SJCRH30 (cell line): ENCODE measurements around the gene TMEM222. TPM values are rescaled to one million over a fixed set of nuclear protein-coding genes. Genes with fewer than 3 reads are reported as not detected.

Experiments
- DNase-seq, 2 experiments: peaks; one replicate each; pipeline ENCODE4 v3.0.0-alpha.2; 2015 to 2020
- H3K27ac ChIP-seq: fragments of 250-450 bp; sonication (Bioruptor Pico); 2 replicates; pipeline ENCODE4 v1.5.1; 2020; ENCODE audit warnings: mild to moderate bottlenecking, moderate library complexity
- H3K27me3 ChIP-seq: fragments of 250-450 bp; sonication (Bioruptor Pico); 2 replicates; pipeline ENCODE4 v1.5.1; 2020; ENCODE audit warnings: mild to moderate bottlenecking, moderate library complexity
- H3K36me3 ChIP-seq: fragments of 250-450 bp; sonication (Bioruptor Pico); 2 replicates; pipeline ENCODE4 v1.5.1; 2020; ENCODE audit warnings: mild to moderate bottlenecking, moderate library complexity
- H3K4me1 ChIP-seq: fragments of 250-450 bp; sonication (Bioruptor Pico); 2 replicates; pipeline ENCODE4 v1.5.1; 2020; ENCODE audit warnings: mild to moderate bottlenecking, moderate library complexity
- H3K4me3 ChIP-seq: fragments of 250-450 bp; sonication (Bioruptor Pico); 2 replicates; pipeline ENCODE4 v1.5.1; 2020; ENCODE audit warnings: mild to moderate bottlenecking, moderate library complexity
- H3K9me3 ChIP-seq: fragments of 250-450 bp; sonication (Bioruptor Pico); replicated peaks from 2 replicates; pipeline ENCODE4 v1.5.1; 2020; ENCODE audit warnings: mild to moderate bottlenecking, moderate library complexity
- total RNA-seq: library from RNA; depleted of rRNA; stranded (reverse); fragments of >200 nt; shearing (Covaris generic); gene quantifications from 2 replicates; pipeline ENCODE4 v1.2.3, GENCODE V29; 2014

The TMEM222 gene
- total RNA-seq, 1 experiment from 2014 or later, result 26.0 TPM

- Histone ChIP-seq H3K9me3 (no peaks in the 10 kb centered on the region), H3K4me1 (peaks cover 3% of the 10 kb centered on the region; the same call in 1 of the 2 replicates), H3K36me3 (peaks cover 15% of the 10 kb centered on the region), H3K4me3 (peak overlapping the region; percentile 77), H3K27me3 (0 out of 2 replicates have a peak, but pooled peaks cover 6% of the 10 kb centered on the region), H3K27ac (peak overlapping the region; percentile 60)
- DNase-seq, result peak in 1 of 2 experiments; percentile 20
Observed at GRCh38 chr1:27322569-27323240, 742 bp downstream of the TMEM222 start.

DNA sequence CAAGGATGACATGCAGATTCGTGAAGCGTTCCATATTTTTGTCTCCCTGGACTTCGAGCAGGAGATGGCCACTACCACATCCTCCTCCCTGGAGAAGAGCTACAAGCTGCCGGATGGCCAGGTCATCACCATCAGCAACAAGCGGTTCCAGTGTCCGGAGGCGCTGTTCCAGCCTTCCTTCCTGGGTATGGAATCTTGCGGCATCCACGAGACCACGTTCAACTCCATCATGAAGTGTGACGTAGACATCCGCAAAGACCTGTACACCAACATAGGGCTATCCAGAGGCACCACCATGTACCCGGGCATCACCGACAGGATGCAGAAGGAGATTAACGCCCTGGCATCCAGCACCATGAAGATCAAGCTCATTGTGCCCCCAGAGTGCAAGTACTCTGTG lies 3.3 kb downstream of the TMEM222 start:
- H3K27me3 ChIP-seq, result no peaks in the 10 kb centered on the region
- peaks cover 3% of the 10 kb centered on the region; the same call in 1 of the 2 replicates for H3K4me1 ChIP-seq
- no peaks in the 10 kb centered on the region for H3K9me3 ChIP-seq
- no peak overlapping the region for H3K4me3 ChIP-seq
- H3K36me3 ChIP-seq, result peaks cover 24% of the 10 kb centered on the region
- no peak for DNase-seq
- H3K27ac ChIP-seq, result no peak overlapping the region

DNA sequence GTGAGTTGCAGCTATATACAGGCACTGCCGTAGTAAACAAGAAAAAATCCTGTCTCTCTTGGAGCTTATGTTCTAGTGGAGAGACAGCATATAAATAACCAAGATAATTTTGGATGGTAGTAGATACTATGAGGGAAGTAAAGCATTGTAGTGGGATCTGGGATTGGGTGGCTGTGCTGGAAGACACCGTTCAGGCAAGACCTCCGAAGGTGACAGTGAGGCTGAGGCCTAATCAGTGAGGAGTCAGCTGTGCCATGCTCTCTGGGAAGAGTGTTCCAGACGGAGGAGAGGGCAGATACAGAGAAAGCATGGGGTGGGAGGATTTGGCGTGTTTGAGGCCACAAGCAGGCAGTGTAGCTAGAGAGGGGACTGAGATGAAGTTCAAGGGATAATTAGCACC lies 6.0 kb downstream of the TMEM222 start:
- peaks cover 3% of the 10 kb centered on the region; the same call in 1 of the 2 replicates for H3K4me1 ChIP-seq
- DNase-seq, result no peak
- no peaks in the 10 kb centered on the region for H3K9me3 ChIP-seq
- no peak overlapping the region for H3K27ac ChIP-seq
- no peak overlapping the region for H3K4me3 ChIP-seq
- peaks cover 32% of the 10 kb centered on the region for H3K36me3 ChIP-seq
- no peaks in the 10 kb centered on the region for H3K27me3 ChIP-seq

GRCh38 chr1:27330786-27331185 lies 8.8 kb downstream of the TMEM222 start:
- Histone ChIP-seq H3K36me3 (peaks cover 31% of the 10 kb centered on the region), H3K4me1 (peaks cover 3% of the 10 kb centered on the region; the same call in 1 of the 2 replicates)
- no peak for DNase-seq

GRCh38 chr1:27331426-27331825 lies 9.5 kb downstream of the TMEM222 start:
- Histone ChIP-seq H3K27ac (no peak overlapping the region), H3K4me3 (no peak overlapping the region), H3K36me3 (peaks cover 29% of the 10 kb centered on the region), H3K27me3 (no peaks in the 10 kb centered on the region), H3K4me1 (peaks cover 3% of the 10 kb centered on the region; the same call in 1 of the 2 replicates), H3K9me3 (no peaks in the 10 kb centered on the region)
- DNase-seq, result no peak

More at GRCh38 chr1:27330786-27331185, 8.8 kb downstream of the TMEM222 start:
- Histone ChIP-seq H3K9me3 (no peaks in the 10 kb centered on the region), H3K4me3 (no peak overlapping the region), H3K27me3 (no peaks in the 10 kb centered on the region), H3K27ac (no peak overlapping the region)

DNA sequence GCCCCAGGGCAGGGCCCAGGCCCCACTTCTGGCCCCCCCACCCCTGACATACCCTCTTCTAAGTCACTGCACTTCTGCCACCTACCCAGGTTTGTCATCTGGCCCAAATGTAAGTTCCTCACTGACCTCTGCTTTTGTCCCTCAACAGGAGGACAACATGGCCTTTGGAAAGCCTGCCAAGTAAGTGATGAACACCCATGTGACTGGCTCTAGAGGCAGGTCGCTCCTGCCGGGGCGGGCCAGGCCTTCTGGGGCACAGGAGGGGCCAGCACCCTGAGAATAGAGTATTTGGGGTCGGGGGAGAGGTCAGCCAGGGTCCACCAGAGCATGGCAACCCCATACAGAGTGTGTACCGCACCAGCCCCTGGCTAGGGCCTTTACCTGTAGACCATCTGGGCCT lies 10.0 kb downstream of the TMEM222 start:
- H3K9me3 ChIP-seq, result no peaks in the 10 kb centered on the region
- no peak overlapping the region for H3K4me3 ChIP-seq
- peaks cover 2% of the 10 kb centered on the region; the same call in 1 of the 2 replicates for H3K4me1 ChIP-seq
- H3K36me3 ChIP-seq, result peaks cover 28% of the 10 kb centered on the region
- DNase-seq, result no peak
- no peak overlapping the region for H3K27ac ChIP-seq
- H3K27me3 ChIP-seq, result no peaks in the 10 kb centered on the region

- peak; percentile 55 to 77 for DNase-seq
- no peak overlapping the region for H3K27ac ChIP-seq
Observed at GRCh38 chr1:27332536-27333281, 10.7 kb downstream of the TMEM222 start.

DNA sequence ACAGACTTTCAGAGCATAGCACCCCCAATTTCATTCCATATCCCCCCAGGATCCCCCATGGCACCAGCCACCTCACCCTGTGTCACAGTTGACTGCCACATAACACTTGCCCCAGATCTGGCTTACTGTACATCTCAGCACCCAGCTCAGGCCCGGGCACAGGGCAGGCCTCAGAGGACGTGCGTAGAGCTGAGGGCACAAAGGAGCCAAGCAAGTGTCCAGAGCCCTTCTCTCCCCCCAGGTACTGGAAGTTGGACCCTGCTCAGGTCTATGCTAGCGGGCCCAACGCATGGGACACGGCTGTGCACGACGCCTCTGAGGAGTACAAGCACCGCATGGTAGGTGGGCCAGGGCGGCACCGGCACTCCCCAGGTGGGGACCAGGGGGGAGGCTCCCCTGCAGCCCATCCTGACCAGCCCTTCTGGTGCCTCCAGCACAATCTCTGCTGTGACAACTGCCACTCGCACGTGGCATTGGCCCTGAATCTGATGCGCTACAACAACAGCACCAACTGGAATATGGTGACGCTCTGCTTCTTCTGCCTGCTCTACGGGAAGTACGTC lies 11.8 kb downstream of the TMEM222 start:
- no peak for DNase-seq
- H3K36me3 ChIP-seq, result peaks cover 22% of the 10 kb centered on the region
- H3K4me1 ChIP-seq, result no peaks in the 10 kb centered on the region
- H3K4me3 ChIP-seq, result no peak overlapping the region
- no peak overlapping the region for H3K27ac ChIP-seq
- H3K9me3 ChIP-seq, result no peaks in the 10 kb centered on the region
- no peaks in the 10 kb centered on the region for H3K27me3 ChIP-seq

More at GRCh38 chr1:27332536-27333281, 10.7 kb downstream of the TMEM222 start:
- Histone ChIP-seq H3K9me3 (no peaks in the 10 kb centered on the region), H3K27me3 (no peaks in the 10 kb centered on the region), H3K4me1 (no peaks in the 10 kb centered on the region), H3K4me3 (no peak overlapping the region), H3K36me3 (peaks cover 26% of the 10 kb centered on the region)

DNA sequence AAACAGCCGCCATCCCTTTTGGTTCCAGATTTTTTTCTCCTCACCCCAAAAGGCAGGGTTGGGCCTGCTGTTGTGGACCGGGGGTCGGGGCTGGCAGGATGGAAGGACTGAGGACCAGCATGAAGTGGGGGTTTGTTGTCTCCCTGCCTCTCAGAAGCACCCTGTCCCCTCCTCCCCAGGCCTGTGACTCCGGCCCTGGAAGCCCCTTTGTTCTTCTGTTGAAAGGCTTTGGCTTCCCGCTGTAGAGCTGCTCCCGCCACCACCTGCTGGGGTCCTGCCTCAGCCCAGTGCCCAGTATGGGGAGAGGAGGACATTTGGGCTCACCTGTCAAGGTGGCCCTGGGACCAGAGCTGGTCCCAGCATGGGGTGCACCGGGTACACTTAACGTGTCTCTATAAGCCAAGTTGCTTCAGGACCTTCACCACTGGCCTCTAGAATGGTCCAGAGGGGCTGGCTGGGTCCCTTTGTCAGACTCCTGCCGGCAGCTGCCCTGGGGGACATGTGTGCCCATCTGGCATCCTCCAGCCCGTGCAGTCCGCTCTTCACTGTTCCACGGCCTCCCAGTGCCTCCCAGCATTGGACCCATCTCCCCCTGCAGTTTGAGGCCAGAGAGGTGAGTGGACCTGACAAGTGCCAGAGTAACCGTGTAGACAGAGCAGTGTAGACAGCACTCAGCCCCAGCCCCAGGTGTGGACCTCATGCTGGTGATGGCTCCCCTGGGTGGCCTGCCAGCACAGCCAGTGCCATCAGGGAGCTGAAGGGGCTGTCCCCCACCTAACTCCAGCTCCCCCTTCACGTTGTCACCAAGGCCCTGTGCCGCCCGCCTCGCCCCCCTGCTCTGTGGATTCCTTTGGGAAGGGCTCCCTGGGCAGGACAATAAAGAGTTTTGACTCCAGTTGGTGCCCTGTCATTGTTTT lies 13.8 kb downstream of the TMEM222 start:
- Histone ChIP-seq H3K4me3 (no peak overlapping the region), H3K9me3 (no peaks in the 10 kb centered on the region), H3K36me3 (peaks cover 17% of the 10 kb centered on the region), H3K4me1 (peaks cover 3% of the 10 kb centered on the region), H3K27ac (no peak overlapping the region), H3K27me3 (no peaks in the 10 kb centered on the region)
- no peak for DNase-seq

- DNase-seq, result no peak
- Histone ChIP-seq H3K27ac (no peak overlapping the region), H3K4me1 (peaks cover 12% of the 10 kb centered on the region), H3K4me3 (no peak overlapping the region), H3K27me3 (no peaks in the 10 kb centered on the region), H3K9me3 (no peaks in the 10 kb centered on the region), H3K36me3 (peaks cover 17% of the 10 kb centered on the region)
Observed at GRCh38 chr1:27336756-27337155, 14.8 kb downstream of the TMEM222 start.

DNA sequence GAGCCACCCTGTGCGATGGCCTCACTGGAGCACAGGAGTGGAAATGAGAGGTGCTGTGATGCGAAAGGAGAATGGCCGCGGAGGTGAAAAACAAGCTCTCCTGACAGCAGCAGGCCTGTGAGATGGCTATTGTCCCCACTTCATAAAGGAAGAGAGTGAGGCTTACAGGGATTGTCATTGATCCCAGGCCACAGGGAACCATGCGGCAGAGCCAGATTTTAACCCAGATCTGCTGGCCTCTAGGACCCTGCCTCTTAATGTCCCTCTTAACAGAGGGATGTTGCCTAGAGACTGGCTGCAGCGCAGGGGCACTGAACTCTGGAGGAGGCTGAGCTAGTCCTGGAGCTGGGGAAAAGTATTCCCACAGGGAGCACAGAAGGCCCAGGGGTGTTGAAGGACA lies 16.8 kb downstream of the TMEM222 start:
- no peak overlapping the region for H3K27ac ChIP-seq
- DNase-seq, result no peak
- peaks cover 5% of the 10 kb centered on the region for H3K36me3 ChIP-seq
- no peaks in the 10 kb centered on the region for H3K27me3 ChIP-seq
- H3K4me3 ChIP-seq, result no peak overlapping the region
- H3K9me3 ChIP-seq, result no peaks in the 10 kb centered on the region
- H3K4me1 ChIP-seq, result peaks cover 28% of the 10 kb centered on the region

DNA sequence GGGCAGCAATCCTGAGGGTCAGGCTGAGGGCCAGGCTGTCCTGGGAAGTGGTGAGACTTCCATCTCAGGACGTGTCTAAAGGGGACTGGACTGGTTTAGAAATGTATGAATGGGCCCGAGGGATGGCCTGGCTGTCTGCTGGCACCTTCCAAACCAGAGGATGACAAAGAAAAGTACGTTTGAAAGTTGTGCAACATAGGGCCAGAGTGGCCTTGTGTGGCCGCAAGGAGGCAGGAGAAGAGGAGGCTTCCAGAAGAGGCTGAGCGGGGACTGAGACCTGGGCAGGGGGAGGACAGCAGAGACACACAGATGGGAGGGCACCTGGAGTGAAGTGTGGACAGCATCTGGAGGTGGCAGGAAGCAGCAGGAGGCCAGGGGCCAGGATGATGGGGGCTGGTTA lies 17.2 kb downstream of the TMEM222 start:
- Histone ChIP-seq H3K4me1 (peaks cover 28% of the 10 kb centered on the region), H3K9me3 (no peaks in the 10 kb centered on the region)

GRCh38 chr1:27341525-27342252 lies 19.7 kb downstream of the TMEM222 start, which contains the start of gene SYTL1:
TSS of gene SYTL1 (plus strand) at chr1:27342022. CDS start at chr1:27345335, 3,313 bp downstream.
- H3K9me3 ChIP-seq, result no peaks in the 10 kb centered on the region
- H3K27me3 ChIP-seq, result no peaks in the 10 kb centered on the region
- H3K4me3 ChIP-seq, result 0 out of 2 replicates have a peak within 1 kb of the TSS, but pooled peaks have one; percentile 5
- no peaks in the 10 kb centered on the region for H3K36me3 ChIP-seq
- H3K27ac ChIP-seq, result no peak within 1 kb of the TSS
- DNase-seq, result peak; percentile 81 to 84
- H3K4me1 ChIP-seq, result peaks cover 28% of the 10 kb centered on the region

More for the DNA sequence above, 17.2 kb downstream of the TMEM222 start:
- Histone ChIP-seq H3K36me3 (peaks cover 1% of the 10 kb centered on the region), H3K27ac (no peak overlapping the region), H3K4me3 (no peak overlapping the region), H3K27me3 (no peaks in the 10 kb centered on the region)
- no peak for DNase-seq
